T-helper 9 cell (primary cell): ENCODE results near the gene TMPRSS6.

Experiments used
- DNase-seq: peaks from one replicate; pipeline ENCODE4 v3.0.0-alpha.2; 2020

Gene TMPRSS6

DNA sequence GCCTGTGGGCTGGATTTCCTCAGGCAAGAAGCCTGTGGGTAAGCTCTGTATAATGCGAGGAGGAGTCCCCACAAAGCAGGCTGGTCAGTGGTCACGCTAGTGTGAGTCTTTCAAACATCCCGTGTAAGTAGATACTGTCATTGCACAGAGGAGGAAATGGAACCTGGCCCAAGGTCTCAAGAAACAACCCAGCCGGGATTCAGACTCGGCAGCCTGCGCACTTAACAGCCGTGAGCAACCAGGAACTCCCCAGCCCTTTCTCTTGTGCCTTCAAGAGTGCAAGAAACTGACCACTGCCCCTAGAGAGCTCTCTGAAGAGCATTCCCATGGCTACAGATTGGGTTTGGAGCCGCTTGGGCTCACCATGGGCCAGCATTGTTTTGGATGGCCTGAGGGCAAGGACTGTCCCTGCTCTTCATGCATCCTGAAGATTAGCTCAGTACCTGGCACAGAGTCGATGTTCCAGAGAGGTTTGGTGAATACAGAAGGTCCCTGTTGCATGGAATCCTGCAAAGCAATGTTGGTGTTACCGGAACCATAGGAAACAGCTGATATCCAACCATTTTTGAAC is 83.9 kb downstream of the TMPRSS6 start:
- DNase-seq = no peak

DNA sequence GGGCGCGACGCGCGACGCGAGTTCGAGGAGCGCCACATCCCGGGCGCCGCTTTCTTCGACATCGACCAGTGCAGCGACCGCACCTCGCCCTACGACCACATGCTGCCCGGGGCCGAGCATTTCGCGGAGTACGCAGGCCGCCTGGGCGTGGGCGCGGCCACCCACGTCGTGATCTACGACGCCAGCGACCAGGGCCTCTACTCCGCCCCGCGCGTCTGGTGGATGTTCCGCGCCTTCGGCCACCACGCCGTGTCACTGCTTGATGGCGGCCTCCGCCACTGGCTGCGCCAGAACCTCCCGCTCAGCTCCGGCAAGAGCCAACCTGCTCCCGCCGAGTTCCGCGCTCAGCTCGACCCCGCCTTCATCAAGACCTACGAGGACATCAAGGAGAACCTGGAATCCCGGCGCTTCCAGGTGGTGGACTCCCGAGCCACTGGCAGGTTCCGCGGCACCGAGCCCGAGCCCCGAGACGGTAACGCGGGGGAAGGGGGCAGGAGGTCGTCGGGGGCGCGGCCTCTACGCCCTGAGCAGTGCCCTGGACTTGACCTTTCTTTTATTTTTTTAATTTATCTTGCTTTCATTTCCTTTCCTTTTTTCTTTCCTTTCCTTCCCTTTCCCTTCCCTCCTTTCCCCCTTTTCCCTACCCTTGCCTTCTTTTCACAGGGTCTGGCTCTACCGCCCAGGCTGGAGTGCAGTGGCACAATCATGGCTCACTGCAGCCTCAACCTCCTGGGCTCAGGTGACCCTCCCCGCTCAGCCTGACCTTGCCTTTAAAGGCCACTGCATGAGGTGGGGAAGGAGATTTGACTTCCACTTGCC is 85.0 kb downstream of the TMPRSS6 start:
- no peak for DNase-seq

DNA sequence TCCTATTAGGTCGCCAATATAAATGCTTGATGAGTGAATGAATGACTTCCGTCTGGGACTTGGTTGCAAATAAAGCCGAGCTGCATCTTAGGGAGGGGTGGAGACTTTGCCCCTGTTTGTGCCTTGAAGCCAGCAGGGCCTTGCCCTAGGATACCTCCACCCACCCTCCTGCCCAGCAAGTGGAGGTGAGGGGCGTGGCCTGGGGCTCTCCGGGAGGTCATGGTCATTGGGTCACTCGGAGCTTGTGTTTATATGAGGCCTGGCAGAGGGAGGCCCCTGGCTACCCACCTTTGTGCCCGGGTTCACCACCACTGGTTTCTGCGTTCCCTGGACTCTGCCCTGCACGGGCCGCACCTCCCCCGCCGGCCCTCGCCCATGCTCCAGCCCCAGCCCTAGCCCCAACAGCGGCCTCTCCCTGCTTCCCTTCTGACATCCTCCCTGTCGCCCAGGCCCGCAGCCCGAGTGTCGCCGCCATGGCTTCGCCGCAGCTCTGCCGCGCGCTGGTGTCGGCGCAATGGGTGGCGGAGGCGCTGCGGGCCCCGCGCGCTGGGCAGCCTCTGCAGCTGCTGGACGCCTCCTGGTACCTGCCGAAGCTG is 85.7 kb downstream of the TMPRSS6 start:
- DNase-seq = no peak

- no peak for DNase-seq
Observed at GRCh38 chr22:37022483-37023337, 86.8 kb downstream of the TMPRSS6 start.

- peak; percentile 51 for DNase-seq
Observed at GRCh38 chr22:37021710-37022482, 87.6 kb downstream of the TMPRSS6 start.

DNA sequence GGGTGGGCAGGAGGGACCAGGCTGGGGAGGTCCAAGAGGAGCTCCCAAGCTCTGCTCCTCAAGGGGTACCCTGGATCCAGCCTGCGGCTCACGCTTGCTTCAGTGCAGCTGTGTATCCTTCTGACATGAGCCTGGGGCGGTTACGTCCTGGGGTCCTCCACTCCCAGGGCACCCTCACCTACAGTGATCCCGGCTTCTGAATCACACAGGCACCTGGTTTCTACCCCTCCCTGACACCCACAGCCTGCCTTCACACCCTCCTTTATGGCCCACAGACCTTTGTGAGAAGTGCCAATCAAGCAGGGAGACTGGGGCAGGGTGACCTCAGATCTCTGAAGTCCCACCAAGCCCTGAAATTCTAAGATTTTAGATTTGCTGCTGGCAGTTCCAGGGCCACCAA is 88.5 kb downstream of the TMPRSS6 start:
- no peak for DNase-seq

DNA sequence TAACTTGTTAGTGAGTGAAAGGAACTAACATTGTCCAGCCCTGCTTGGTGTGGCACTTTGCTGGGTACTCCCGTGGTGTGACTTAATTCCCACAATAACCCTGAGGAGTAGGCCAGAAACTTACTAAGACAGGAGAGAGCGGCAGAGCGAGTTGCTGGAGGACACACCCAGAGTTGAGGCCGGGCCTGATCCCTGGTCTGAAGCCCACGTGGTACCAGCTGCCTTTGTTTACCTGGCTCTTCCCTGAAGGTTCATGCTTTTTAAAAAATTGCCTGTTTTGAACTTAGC is 89.4 kb downstream of the TMPRSS6 start:
- DNase-seq = no peak

- DNase-seq = peak; percentile 32
Observed at GRCh38 chr22:37019309-37020191, 90.0 kb downstream of the TMPRSS6 start, which contains the start of the genes MPST and TST. Gene MPST (plus strand): TSS chr22:37019742. CDS start chr22:37019837, 95 bp downstream. Gene TST (minus strand): TSS chr22:37019447. CDS start chr22:37018732, 715 bp downstream.

GRCh38 chr22:37018815-37019308 is 90.7 kb downstream of the TMPRSS6 start:
- DNase-seq = no peak

- no peak for DNase-seq
Observed at GRCh38 chr22:37018086-37018814, 91.3 kb downstream of the TMPRSS6 start.

DNA sequence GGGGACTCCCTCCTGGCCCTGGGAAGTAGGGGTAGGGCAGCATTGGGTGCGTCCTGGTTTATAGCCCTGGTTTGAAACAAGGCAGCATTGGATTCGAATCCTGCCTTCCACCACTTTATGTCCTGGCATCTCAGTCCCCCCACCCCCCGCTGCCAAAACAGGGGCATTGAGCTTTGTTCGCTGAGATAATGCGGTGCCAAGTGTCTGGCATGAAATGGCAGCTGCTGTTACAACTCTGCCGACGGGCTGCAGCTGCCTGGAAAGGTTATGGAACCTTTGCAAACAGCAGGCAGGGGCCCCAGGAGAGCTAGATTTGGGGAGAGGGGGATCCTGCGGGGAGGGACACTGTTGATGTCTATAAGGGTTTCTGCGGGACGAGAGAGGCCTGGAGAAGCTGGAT is 92.2 kb downstream of the TMPRSS6 start:
- no peak for DNase-seq

DNA sequence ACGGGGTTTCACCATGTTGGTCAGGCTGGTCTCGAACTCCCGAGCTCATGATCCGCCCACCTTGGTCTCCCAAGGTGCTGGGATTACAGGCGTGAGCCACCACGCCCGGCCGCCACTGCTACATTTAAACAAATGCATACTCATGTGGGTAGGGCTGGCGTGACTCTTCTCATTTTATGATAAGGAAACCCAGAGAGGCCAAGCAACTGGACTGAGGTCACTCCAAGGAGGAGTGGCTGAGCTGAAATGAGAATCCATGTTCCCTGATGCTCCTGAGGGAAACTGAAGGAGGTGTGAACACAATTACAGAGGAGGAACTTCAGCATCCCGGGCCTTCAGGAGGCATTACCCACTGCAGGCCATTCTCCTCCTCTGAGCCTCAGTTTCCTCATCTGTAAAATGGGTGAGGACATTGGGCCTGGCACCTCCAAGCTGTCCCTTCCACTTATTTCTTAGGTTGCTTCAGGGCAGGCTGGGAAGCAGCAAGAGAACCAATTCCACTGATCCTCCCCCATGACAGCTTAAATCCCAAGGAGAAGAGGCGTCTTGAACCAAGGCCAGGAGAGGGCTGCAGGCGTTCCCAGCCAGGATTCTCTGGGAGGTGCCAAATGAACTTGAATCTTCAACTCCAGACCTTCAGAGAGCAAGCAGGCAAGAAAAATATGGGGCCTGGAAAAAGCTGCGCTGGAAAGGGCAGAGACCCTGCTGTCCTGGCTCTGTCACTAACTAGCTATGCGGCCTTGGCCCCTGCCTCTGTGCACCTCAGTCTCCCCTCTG is 93.2 kb downstream of the TMPRSS6 start:
- no peak for DNase-seq

- no peak for DNase-seq
Observed at GRCh38 chr22:37015587-37015878, 94.0 kb downstream of the TMPRSS6 start.
